Sciatic nerve (tissue), 2 donors: ENCODE data around the gene PEMT. TPM values are rescaled to one million over a fixed set of nuclear protein-coding genes. Genes with fewer than 3 reads are reported as not detected.
"Not testable (repeated sequence)": the region's sequence is repeated elsewhere in the genome, so short reads cannot be mapped to it uniquely, and the experiment has no call there.

ENCODE experiments used
- ATAC-seq: fragments of 200-7000 bp; cut with Tn5 transposase; one replicate; pipeline ENCODE4 v1.9.1; 2020; ENCODE audit warnings: mild to moderate bottlenecking, moderate library complexity
- DNase-seq: peaks from one replicate; pipeline ENCODE4 v3.0.0-alpha.2; 2020; ENCODE audit warnings: low spot score
- intact Hi-C: fragments of 100-400 bp; cut with DNase I; formaldehyde crosslinking; loops from one replicate; pipeline ENCODE4 v1.14.2; 2022
- total RNA-seq: library from RNA; stranded (reverse); fragmentation: NEBNext Ultra II Directional; extraction: Animal tissue kit (Norgen Biotek cat#: 25700); gene quantifications from one replicate; pipeline ENCODE4 v1.2.1, GENCODE V29; 2021
- donor health status: DM: no; HTN: no; CAD: no.
- donor health status: DM: no; HTN: no; CAD: no.

PEMT gene
- 27.6 TPM for total RNA-seq

GRCh38 chr17:17591355-17592298 is at the start of gene PEMT:
Gene PEMT, minus strand, starts transcription at chr17:17591708. Its CDS starts 82 bp downstream, at chr17:17591626.
- intact Hi-C loops = no loop called here
- ATAC-seq (peak; percentile 98), DNase-seq (peak; percentile 96)

- intact Hi-C loops = loop anchor here (2.0 to 10.0 kb wide), 2 partner anchors 145 to 285 kb away; partner anchors contain the start of gene RASD1
- ATAC-seq = not testable (repeated sequence)
Measured at GRCh38 chr17:17639661-17640270, 48.3 kb upstream of the PEMT start.

GRCh38 chr17:17638467-17638866 is 47.0 kb upstream of the PEMT start:
- intact Hi-C loops = no loop called here
- no peak for DNase-seq
- ATAC-seq = no peak

More at GRCh38 chr17:17639661-17640270, 48.3 kb upstream of the PEMT start:
- not testable (repeated sequence) for DNase-seq

- ATAC-seq (no peak), DNase-seq (no peak)
- intact Hi-C loops = no loop called here
Measured at GRCh38 chr17:17636272-17636885, 44.9 kb upstream of the PEMT start.

- ATAC-seq, intact Hi-C loops, DNase-seq: not testable (repeated sequence)
Measured at GRCh38 chr17:17635537-17636271, 44.2 kb upstream of the PEMT start.

- ATAC-seq (no peak), DNase-seq (no peak)
- intact Hi-C loops = no loop called here
Measured at GRCh38 chr17:17635126-17635525, 43.6 kb upstream of the PEMT start.

- DNase-seq (no peak), ATAC-seq (no peak)
- intact Hi-C loops = no loop called here
Measured at GRCh38 chr17:17633310-17633709, 41.8 kb upstream of the PEMT start.

- DNase-seq, intact Hi-C loops, ATAC-seq: not testable (repeated sequence)
Measured at GRCh38 chr17:17632690-17633089, 41.2 kb upstream of the PEMT start.

GRCh38 chr17:17628388-17629008 is 37.0 kb upstream of the PEMT start:
- intact Hi-C loops = no loop called here
- DNase-seq = no peak
- ATAC-seq = no peak

GRCh38 chr17:17626840-17627239 is 35.3 kb upstream of the PEMT start:
- ATAC-seq (no peak), DNase-seq (no peak)
- intact Hi-C loops = no loop called here

- no peak for ATAC-seq
- DNase-seq = no peak
- intact Hi-C loops = no loop called here
Measured at GRCh38 chr17:17626151-17626805, 34.8 kb upstream of the PEMT start.

GRCh38 chr17:17624741-17625140 is 33.2 kb upstream of the PEMT start:
- intact Hi-C loops = no loop called here
- no peak for DNase-seq
- peak; percentile 87 for ATAC-seq

- intact Hi-C loops = no loop called here
- no peak for ATAC-seq
- no peak for DNase-seq
Measured at GRCh38 chr17:17623904-17624303, 32.4 kb upstream of the PEMT start.

GRCh38 chr17:17621254-17621653 is 29.7 kb upstream of the PEMT start:
- intact Hi-C loops = no loop called here
- DNase-seq (no peak), ATAC-seq (no peak)

- ATAC-seq (peak; percentile 89), DNase-seq (peak; percentile 67)
- intact Hi-C loops = no loop called here
Measured at GRCh38 chr17:17613708-17614114, 22.2 kb upstream of the PEMT start.

GRCh38 chr17:17612085-17613022 is 20.8 kb upstream of the PEMT start:
- no peak for DNase-seq
- intact Hi-C loops = no loop called here
- no peak for ATAC-seq

GRCh38 chr17:17609121-17609520 is 17.6 kb upstream of the PEMT start:
- ATAC-seq = no peak
- no peak for DNase-seq
- intact Hi-C loops = no loop called here
